Kidney (tissue), 14 donors: ENCODE measurements around the gene CPB2. TPM values are rescaled to one million over a fixed set of nuclear protein-coding genes. Genes with fewer than 3 reads are reported as not detected.

ENCODE experiments used
- DNase-seq, 5 donors: peaks; one replicate each; pipeline ENCODE4 v3.0.0-alpha.2; 2013 to 2020
- FAIRE-seq: peaks from 2 replicates; lab custom pipeline; 2012; peaks lifted over from hg19 to GRCh38; lab: Jason Lieb, UNC
- H3K27ac ChIP-seq, 2 donors: one replicate each; pipeline ENCODE4 v1.7.0; 2013; ENCODE audit warnings: low read depth in 2 of 2, low read length in 2 of 2, inconsistent platforms in 1 of 2
- H3K27me3 ChIP-seq: one replicate; pipeline ENCODE4 v1.7.1; 2013; ENCODE audit warnings: low read length, inconsistent platforms; ENCODE audit not compliant: control insufficient read depth, insufficient read depth
- H3K36me3 ChIP-seq, 3 donors: one replicate each; pipeline versions ENCODE4 v1.7.0 to v1.7.1; 2013; ENCODE audit warnings: low read length in 3 of 3, control low read depth in 1 of 3, inconsistent platforms in 1 of 3; ENCODE audit not compliant: insufficient read depth in 3 of 3, control insufficient read depth in 2 of 3
- H3K4me1 ChIP-seq, 3 donors: one replicate each; pipeline versions ENCODE4 v1.7.0 to v1.7.1; 2013; ENCODE audit warnings: low read length in 3 of 3, inconsistent platforms in 1 of 3, low read depth in 1 of 3; ENCODE audit not compliant: control insufficient read depth in 2 of 3, insufficient read depth in 2 of 3
- H3K4me3 ChIP-seq, 3 donors: one replicate each; pipeline versions ENCODE4 v1.7.0 to v1.8.1; 2013; ENCODE audit warnings: low read length in 3 of 3, control low read depth in 1 of 3, inconsistent platforms in 1 of 3
- H3K9ac ChIP-seq, 3 donors: one replicate each; pipeline versions ENCODE4 v1.7.0 to v1.7.1; 2013; ENCODE audit warnings: low read length in 3 of 3, control low read depth in 1 of 3, inconsistent platforms in 1 of 3
- H3K9me3 ChIP-seq, 3 donors: one replicate each; pipeline versions ENCODE4 v1.7.0 to v1.7.1; 2013; ENCODE audit warnings: low read length in 3 of 3, control low read depth in 1 of 3, inconsistent platforms in 1 of 3; ENCODE audit not compliant: control insufficient read depth in 2 of 3, insufficient read depth in 1 of 3
- intact Hi-C: fragments of 100-400 bp; cut with DNase I; formaldehyde crosslinking; loops from one replicate; pipeline ENCODE4 v1.11.1; 2022
- polyA plus RNA-seq: library from polyadenylated mRNA; stranded (reverse); fragments of 350-450 nt; fragmentation: Illumina TruSeq; extraction: RNeasy Lipid Tissue Mini Kit (QIAGEN cat#74804); gene quantifications from one replicate; pipeline ENCODE4 v1.2.3, GENCODE V29; 2014; ENCODE audit warnings: low read depth, low replicate concordance; ENCODE audit not compliant: insufficient read depth
- total RNA-seq: library from RNA; stranded (reverse); fragmentation: NEBNext Ultra II Directional; extraction: Animal tissue kit (Norgen Biotek cat#: 25700); gene quantifications from one replicate; pipeline ENCODE4 v1.2.1, GENCODE V29; 2021
- TF ChIP-seq, protein P1 (sequence below): IDR thresholded peaks from 3 replicates; pipeline ENCODE4 v1.5.1; 2012; ENCODE audit warnings: mild to moderate bottlenecking, moderate library complexity, borderline replicate concordance; ENCODE audit not compliant: insufficient read depth; ENCODE audit errors: extremely low read depth
- donor health status: control.
- donor health status: control.
- donor health status: control.
- donor health status: control.
- donor health status: control.
- donor health status: DM: yes; HTN: yes; CAD: no.
- donor health status: Normal renal cell carcinoma (clear cell type).

Gene CPB2
- total and polyA plus RNA-seq, 2 donors from 2014 or later, result not detected

DNA sequence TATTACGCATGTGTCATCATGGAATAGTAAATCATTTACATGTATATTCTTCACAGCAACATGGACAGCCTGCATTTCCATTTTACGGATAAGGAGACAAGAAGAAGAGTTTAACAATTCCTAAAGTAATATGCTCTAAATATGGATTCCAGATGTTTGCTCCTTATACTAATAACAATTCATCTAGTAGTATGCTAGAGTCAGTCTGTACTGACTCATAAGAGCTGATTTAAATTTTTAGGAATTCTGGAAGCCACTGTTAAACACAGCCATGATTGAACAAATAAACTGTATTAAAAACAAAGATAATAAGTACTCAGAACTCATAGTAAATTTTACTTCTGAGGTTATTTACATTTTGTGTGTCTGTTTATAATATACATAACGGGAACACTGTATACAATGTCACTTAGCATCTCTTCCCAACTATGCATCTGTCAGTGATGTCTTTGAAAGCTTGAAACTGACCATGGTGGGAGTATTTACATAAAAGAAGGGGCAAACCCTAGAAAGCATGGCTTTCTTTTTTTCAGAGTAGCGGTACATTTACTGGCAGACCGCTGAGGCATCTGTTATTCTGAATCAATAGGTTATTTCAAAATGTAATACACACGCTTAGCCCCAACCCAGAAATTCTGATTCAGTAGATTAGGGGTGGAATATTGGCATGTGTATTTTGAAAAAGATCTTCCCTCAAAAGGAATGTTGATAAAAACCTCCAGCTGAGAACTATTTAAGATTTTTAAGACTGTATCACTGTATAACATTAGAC is 65.2 kb downstream of the CPB2 start:
- DNase-seq, result no peak
- Histone ChIP-seq H3K9ac (no peak overlapping the region), H3K27me3 (no peaks in the 10 kb centered on the region), H3K36me3 (peaks cover 7 to 8% (median 8%) of the 10 kb centered on the region in 3 donors), H3K27ac (no peak overlapping the region), H3K4me3 (no peak overlapping the region), H3K9me3 (no peaks in the 10 kb centered on the region), H3K4me1 (no peaks in the 10 kb centered on the region)
- TF ChIP-seq, protein P1, sequence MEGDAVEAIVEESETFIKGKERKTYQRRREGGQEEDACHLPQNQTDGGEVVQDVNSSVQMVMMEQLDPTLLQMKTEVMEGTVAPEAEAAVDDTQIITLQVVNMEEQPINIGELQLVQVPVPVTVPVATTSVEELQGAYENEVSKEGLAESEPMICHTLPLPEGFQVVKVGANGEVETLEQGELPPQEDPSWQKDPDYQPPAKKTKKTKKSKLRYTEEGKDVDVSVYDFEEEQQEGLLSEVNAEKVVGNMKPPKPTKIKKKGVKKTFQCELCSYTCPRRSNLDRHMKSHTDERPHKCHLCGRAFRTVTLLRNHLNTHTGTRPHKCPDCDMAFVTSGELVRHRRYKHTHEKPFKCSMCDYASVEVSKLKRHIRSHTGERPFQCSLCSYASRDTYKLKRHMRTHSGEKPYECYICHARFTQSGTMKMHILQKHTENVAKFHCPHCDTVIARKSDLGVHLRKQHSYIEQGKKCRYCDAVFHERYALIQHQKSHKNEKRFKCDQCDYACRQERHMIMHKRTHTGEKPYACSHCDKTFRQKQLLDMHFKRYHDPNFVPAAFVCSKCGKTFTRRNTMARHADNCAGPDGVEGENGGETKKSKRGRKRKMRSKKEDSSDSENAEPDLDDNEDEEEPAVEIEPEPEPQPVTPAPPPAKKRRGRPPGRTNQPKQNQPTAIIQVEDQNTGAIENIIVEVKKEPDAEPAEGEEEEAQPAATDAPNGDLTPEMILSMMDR, result no peak
- no peak for FAIRE-seq
- intact Hi-C loops, result no loop called here

DNA sequence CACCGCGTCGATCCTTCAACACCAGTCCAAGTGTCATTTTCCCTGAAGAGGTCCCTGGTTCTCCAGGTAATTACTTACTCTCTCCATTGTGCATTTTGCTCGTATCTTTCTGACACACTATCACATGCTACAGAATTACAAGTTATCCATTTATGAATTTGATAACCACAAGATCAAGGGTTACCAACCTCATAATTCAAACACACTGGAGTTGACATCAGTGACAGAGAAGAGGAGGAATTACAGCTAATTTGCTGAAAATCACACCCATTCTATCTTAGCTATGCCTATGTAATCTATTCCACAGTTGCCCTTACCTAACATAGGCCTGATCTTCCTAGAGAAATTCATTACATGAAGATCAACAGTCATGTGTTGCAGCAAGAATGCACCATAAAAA is 66.5 kb downstream of the CPB2 start:
- Histone ChIP-seq H3K36me3 (peaks cover 7 to 8% (median 8%) of the 10 kb centered on the region in 3 donors), H3K27ac (no peak overlapping the region), H3K9ac (no peak overlapping the region), H3K9me3 (no peaks in the 10 kb centered on the region), H3K27me3 (no peaks in the 10 kb centered on the region), H3K4me1 (no peaks in the 10 kb centered on the region), H3K4me3 (no peak overlapping the region)
- intact Hi-C loops, result no loop called here
- no peak for FAIRE-seq
- no peak for DNase-seq
- TF ChIP-seq, protein P1, result no peak

DNA sequence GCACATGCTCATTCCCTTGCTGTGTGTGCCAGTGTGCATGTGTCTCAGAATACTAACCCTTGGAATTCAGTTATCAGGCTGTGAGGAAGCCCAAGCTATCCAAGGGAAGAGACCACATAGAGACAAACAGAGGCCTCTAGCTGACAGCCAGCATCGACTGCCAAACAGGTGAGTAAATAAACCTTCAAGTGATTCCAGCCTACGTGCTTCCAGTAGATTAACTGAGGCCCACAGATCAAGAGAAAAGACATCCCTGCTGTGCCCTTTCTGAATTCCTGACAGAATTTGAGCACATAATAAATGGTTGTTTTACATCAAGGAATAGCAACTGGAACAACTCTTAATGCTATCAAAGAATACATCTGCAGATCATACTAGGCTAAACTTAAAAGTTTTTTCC is 69.8 kb downstream of the CPB2 start:
- FAIRE-seq (no peak), DNase-seq (no peak)
- no peaks in the 10 kb centered on the region for H3K27me3 ChIP-seq
- H3K9me3 ChIP-seq, result no peaks in the 10 kb centered on the region
- H3K36me3 ChIP-seq, result peaks cover 7 to 8% (median 7%) of the 10 kb centered on the region in 3 donors
- intact Hi-C loops, result no loop called here
- no peak overlapping the region for H3K9ac ChIP-seq
- TF ChIP-seq, protein P1, result no peak
- no peak overlapping the region for H3K4me3 ChIP-seq
- no peak overlapping the region for H3K27ac ChIP-seq
- no peaks in the 10 kb centered on the region for H3K4me1 ChIP-seq

DNA sequence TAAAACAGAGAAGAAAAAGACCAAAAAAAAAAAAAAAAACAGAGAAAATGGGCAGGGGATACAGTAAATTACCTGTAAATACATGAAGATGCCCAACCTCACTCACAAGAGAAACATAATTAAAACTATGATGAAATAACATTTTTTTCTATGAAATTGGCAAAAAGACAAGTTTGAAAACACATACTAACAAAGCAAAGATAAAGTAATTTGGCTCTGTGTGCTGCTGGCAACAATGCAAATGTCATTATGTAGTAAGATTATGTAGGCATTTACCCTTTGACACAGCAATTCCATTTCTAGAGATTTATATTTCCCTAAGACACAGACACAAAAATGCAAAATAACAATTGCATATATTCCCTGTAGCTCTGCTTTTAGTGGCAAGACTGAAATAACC is 72.5 kb downstream of the CPB2 start:
- DNase-seq (no peak), FAIRE-seq (no peak)
- intact Hi-C loops, result no loop called here

More for the DNA sequence above, 72.5 kb downstream of the CPB2 start:
- Histone ChIP-seq H3K4me3 (no peak overlapping the region), H3K9ac (no peak overlapping the region), H3K36me3 (peaks cover 0 to 3% (median 2%) of the 10 kb centered on the region in 3 donors), H3K9me3 (no peaks in the 10 kb centered on the region), H3K27me3 (no peaks in the 10 kb centered on the region), H3K4me1 (no peaks in the 10 kb centered on the region), H3K27ac (no peak overlapping the region)
- TF ChIP-seq, protein P1, result no peak
